ENCODE measurements around the gene SYNJ2.

DNA sequence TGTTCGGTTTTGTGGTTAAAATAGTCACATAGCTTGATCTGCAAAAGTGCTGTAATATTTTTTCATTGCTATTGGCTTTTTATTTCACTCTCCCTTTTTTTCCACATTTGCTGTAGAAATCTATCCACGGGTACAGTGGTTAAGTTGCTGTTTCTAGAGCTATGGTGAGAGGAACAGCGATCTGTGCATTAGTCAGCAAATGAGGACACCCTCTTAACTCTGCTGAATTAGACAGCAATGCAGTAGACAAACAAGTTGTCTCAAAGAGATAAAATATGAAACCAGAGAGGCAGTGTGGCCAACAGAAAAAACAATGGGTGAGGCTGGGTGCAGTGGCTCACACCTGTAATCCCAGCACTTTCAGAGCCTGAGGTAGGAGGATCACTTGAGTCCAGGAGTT lies 17.6 kb upstream of the SYNJ2 start:
- TF ChIP-seq POLR2A (IDR thresholded peaks at IDR 0.05; ENCODE audit: low read depth, low read length) = no peak
- no peak for TF ChIP-seq POLR2AphosphoS5 (IDR thresholded peaks at IDR 0.05; ENCODE audit: low read depth, low read length)
- TF ChIP-seq TAF1 (IDR thresholded peaks at IDR 0.05; ENCODE audit: low read depth, low read length) = no peak
- no peak for TF ChIP-seq POU2F2 (IDR thresholded peaks at IDR 0.05; ENCODE audit: low read depth, low read length)
- TF ChIP-seq SPI1 (IDR thresholded peaks at IDR 0.05; ENCODE audit: low read depth, low read length) = no peak

Data from GM12891 (cell line).